ENCODE results near the gene TMIGD2. TPM values are rescaled to one million over a fixed set of nuclear protein-coding genes. Genes with fewer than 3 reads are reported as not detected.

TMIGD2 gene
- total RNA-seq, 4 donors from 2014 or later = not detected

DNA sequence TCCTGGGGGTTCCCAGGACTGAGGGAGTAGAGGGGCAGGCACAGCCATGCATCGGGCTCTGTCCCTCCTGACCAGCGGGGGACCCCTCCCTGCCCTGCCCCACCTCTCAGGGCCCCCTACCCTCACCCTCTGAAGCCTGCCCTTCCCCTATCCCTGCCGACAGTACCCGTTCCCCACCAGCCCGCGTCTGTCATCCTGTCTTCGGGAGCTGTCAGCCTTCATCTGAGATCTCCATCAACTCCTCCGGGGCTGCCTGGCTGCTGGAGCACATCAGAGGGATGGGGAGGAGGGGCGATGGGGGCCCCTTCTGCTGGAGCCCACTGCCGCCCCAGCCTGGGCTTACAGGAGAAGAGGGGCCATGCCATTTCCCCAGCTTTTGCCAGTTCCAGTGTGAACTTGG, 29.3 kb downstream of the TMIGD2 start:
- Histone ChIP-seq H3K27ac (no peak overlapping the region), H3K9me3 (no peaks in the 10 kb centered on the region), H3K27me3 (peaks cover 8% of the 10 kb centered on the region), H3K36me3 (peaks cover 34% of the 10 kb centered on the region), H3K4me3 (no peak overlapping the region), H3K4me1 (no peaks in the 10 kb centered on the region)
- no peak for DNase-seq (ENCODE audit: low spot score in 2 of 2)
- TF ChIP-seq POLR2AphosphoS5 (IDR thresholded peaks at IDR 0.05) (no peak), POLR2A (IDR thresholded peaks at IDR 0.05) (no peak), EP300 (IDR thresholded peaks at IDR 0.05) (no peak)
- TF ChIP-seq, protein P1, sequence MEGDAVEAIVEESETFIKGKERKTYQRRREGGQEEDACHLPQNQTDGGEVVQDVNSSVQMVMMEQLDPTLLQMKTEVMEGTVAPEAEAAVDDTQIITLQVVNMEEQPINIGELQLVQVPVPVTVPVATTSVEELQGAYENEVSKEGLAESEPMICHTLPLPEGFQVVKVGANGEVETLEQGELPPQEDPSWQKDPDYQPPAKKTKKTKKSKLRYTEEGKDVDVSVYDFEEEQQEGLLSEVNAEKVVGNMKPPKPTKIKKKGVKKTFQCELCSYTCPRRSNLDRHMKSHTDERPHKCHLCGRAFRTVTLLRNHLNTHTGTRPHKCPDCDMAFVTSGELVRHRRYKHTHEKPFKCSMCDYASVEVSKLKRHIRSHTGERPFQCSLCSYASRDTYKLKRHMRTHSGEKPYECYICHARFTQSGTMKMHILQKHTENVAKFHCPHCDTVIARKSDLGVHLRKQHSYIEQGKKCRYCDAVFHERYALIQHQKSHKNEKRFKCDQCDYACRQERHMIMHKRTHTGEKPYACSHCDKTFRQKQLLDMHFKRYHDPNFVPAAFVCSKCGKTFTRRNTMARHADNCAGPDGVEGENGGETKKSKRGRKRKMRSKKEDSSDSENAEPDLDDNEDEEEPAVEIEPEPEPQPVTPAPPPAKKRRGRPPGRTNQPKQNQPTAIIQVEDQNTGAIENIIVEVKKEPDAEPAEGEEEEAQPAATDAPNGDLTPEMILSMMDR (IDR thresholded peaks at IDR 0.05) = no peak
- 56% methylated on average over 8 of the region's 10 CpGs for WGBS

DNA sequence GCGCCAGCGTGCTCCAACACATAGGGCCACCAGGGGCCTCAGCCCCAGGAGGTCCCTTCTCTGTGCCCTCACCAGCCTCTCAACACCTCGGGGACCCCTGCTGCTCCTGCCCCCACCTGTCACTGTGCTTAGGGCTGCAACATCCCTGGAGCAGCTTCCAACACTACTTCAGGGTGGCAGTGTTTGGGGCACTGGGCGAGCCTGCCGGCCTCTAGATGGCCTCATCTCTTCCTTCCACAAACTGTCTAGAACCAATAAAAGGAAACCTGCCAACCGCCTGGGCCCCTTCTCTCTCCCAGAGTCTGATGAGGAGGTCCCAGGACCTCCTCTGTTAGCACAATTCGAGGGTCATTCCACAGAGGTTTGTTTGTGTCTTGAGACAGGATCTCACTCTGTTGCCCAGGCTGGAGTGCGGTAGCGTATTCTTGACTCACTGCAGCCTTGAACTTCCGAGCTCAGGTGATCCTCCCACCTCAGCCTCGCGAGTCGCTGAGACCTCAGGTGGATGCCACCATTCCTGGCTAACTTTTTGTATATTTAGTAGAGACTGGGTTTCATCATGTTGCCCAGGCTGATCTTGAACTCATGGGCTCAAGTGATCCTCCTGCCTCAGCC, 33.3 kb downstream of the TMIGD2 start:
- Histone ChIP-seq H3K9me3 (no peaks in the 10 kb centered on the region), H3K27me3 (no peaks in the 10 kb centered on the region), H3K4me3 (no peak overlapping the region), H3K4me1 (no peaks in the 10 kb centered on the region), H3K27ac (no peak overlapping the region), H3K36me3 (peaks cover 70% of the 10 kb centered on the region)
- no peak for TF ChIP-seq POLR2A (IDR thresholded peaks at IDR 0.05)
- no peak for TF ChIP-seq EP300 (IDR thresholded peaks at IDR 0.05)
- TF ChIP-seq POLR2AphosphoS5 (IDR thresholded peaks at IDR 0.05) = no peak
- TF ChIP-seq, protein P1 (IDR thresholded peaks at IDR 0.05) = no peak
- WGBS = 93% methylated on average over 7 of the region's 13 CpGs
- DNase-seq (ENCODE audit: low spot score in 2 of 2) = no peak

DNA sequence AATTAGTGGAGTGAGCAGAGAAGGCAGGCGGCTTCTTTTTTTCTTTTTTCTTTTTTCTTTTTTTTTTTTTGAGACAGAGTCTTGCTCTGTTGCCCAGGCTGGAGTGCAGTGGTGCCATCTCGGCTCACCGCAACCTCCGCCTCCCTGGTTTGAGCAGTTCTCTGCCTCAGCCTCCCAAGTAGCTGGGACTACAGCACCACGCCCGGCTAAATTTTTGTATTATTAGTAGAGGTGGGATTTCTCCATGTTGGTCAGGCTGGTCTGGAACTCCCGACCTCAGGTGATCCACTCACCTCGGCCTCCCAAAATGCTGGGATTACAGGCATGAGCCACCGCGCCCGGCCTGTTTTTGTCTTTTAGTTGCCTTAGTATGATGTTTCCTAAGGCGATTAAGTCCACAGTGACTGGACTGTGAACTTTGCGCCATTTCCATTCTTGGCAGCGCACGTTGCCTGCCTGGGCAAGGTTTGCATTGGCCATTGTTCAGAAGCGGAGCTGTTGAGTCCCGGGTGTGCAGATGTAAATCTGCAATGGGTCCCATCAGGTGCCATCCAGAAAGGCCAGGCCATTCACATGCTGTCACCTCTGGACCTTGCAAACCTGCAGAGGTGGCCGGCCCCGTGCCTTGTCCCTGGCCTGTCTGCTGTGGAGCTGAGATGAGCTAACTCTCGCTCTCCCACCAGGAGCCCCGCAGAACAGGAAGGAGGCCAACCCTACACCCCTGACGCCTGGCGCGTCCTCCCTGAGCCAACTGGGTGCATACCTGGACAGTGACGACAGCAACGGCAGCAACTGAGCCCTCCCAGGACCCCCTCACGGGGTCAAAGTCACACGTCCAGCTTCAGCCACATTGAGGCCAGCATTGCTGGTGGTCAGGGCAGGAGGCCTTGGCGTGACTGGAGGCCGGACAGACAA, 34.0 kb downstream of the TMIGD2 start:
- no peaks in the 10 kb centered on the region for H3K4me1 ChIP-seq
- no peak overlapping the region for H3K27ac ChIP-seq
- H3K36me3 ChIP-seq = peaks cover 77% of the 10 kb centered on the region
- no peak for DNase-seq (ENCODE audit: low spot score in 2 of 2)
- WGBS = 88% methylated on average over 26 of the region's 30 CpGs
- TF ChIP-seq, protein P1 (IDR thresholded peaks at IDR 0.05) = no peak
- no peak for TF ChIP-seq POLR2AphosphoS5 (IDR thresholded peaks at IDR 0.05)
- no peak for TF ChIP-seq POLR2A (IDR thresholded peaks at IDR 0.05)
- no peak for TF ChIP-seq EP300 (IDR thresholded peaks at IDR 0.05)
- no peaks in the 10 kb centered on the region for H3K9me3 ChIP-seq
- no peaks in the 10 kb centered on the region for H3K27me3 ChIP-seq
- H3K4me3 ChIP-seq = no peak overlapping the region

DNA sequence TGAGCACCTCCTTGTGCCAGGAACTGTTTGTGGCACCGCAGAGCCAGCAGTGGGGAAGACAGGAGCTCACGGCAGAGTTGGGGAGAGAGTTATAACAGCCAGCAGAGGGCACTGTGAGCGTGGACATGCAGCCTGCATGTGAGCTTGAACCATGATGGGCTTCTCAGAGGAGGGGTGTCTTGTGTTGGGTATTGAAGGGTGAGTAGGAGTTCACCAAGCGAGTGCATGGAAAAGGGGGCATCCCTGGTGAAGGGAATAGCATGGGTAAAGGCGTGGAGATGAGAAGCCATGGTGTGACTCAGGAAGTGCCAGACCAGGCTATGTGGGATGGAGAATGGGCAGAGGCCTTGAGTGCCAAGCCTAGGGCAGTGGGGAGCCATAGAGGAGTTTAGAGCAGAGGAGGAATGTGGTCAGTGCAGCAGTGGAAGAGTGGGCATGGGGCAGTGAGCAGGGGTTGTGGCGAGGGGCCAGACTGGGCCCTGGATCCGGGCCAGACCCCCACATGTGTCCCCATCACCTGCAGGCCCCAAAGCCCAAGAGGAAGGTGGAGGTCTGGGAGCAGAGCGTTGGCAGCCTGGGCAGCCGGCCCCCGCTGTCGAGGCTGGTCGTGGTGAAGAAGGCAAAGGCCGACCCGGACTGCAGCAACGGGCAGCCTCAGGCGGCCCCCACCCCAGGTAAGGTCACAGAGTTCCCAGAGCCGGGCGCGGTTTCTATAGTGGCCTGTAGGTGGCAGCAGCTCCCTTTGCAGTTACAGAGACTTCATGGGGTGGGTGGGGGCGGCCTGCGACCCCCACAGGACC, 34.9 kb downstream of the TMIGD2 start:
- WGBS = 42% methylated on average over 19 of the region's 21 CpGs
- DNase-seq (ENCODE audit: low spot score in 2 of 2) = no peak
- Histone ChIP-seq H3K9me3 (no peaks in the 10 kb centered on the region), H3K27ac (no peak overlapping the region), H3K4me3 (no peak overlapping the region), H3K27me3 (no peaks in the 10 kb centered on the region), H3K36me3 (peaks cover 86% of the 10 kb centered on the region), H3K4me1 (no peaks in the 10 kb centered on the region)
- TF ChIP-seq POLR2A (IDR thresholded peaks at IDR 0.05) = no peak
- no peak for TF ChIP-seq EP300 (IDR thresholded peaks at IDR 0.05)
- TF ChIP-seq POLR2AphosphoS5 (IDR thresholded peaks at IDR 0.05) = no peak
- TF ChIP-seq, protein P1 (IDR thresholded peaks at IDR 0.05) = peak; percentile 79 to 86

All from suprapubic skin (tissue), 4 donors.